DOHH2 (cell line): ENCODE results near the gene EBF3.

Source experiments
- H3F3A ChIP-seq: fragments of 200-600 bp; sonication (generic), shearing (Covaris generic); 2 replicates; pipeline ENCODE4 v1.6.0; 2016; ENCODE audit warnings: antibody characterized with exemption, mild to moderate bottlenecking; ENCODE audit not compliant: control insufficient read depth, insufficient read depth
- H3K27ac ChIP-seq: fragments of 200-600 bp; sonication (generic); 2 replicates; pipeline ENCODE4 v1.5.1; 2014; ENCODE audit warnings: low read depth, mild to moderate bottlenecking, low read length, moderate library complexity
- H3K27me3 ChIP-seq: fragments of 200-600 bp; sonication (generic); 2 replicates; pipeline ENCODE4 v1.6.1; 2014; ENCODE audit warnings: mild to moderate bottlenecking, low read length, mixed read lengths; ENCODE audit not compliant: control insufficient read depth
- H3K36me3 ChIP-seq: fragments of 200-600 bp; sonication (generic); 2 replicates; pipeline ENCODE4 v1.6.1; 2014; ENCODE audit warnings: mild to moderate bottlenecking, low read length, moderate library complexity, mixed read lengths; ENCODE audit not compliant: control insufficient read depth
- H3K4me1 ChIP-seq: fragments of 200-600 bp; sonication (generic); 2 replicates; pipeline ENCODE4 v1.6.1; 2014; ENCODE audit warnings: mild to moderate bottlenecking, low read length, mixed read lengths; ENCODE audit not compliant: control insufficient read depth
- H3K4me2 ChIP-seq: fragments of 200-600 bp; sonication (generic); 2 replicates; pipeline ENCODE4 v1.6.0; 2014; ENCODE audit warnings: mild to moderate bottlenecking, low read length, moderate library complexity
- H3K4me3 ChIP-seq: fragments of 200-600 bp; sonication (generic); 2 replicates; pipeline ENCODE4 v1.5.1; 2014; ENCODE audit warnings: mild to moderate bottlenecking, low read length, mixed read lengths
- H3K79me2 ChIP-seq: fragments of 200-600 bp; sonication (generic); 2 replicates; pipeline ENCODE4 v1.6.1; 2014; ENCODE audit warnings: mild to moderate bottlenecking, low read length, mixed read lengths; ENCODE audit not compliant: control insufficient read depth
- H3K9me2 ChIP-seq: fragments of 200-600 bp; sonication (generic); replicated peaks from 2 replicates; pipeline ENCODE4 v1.6.1; 2014; ENCODE audit warnings: mild to moderate bottlenecking, low read length, mixed read lengths; ENCODE audit not compliant: control insufficient read depth
- H3K9me3 ChIP-seq: fragments of 200-600 bp; sonication (generic); 2 replicates; pipeline ENCODE4 v1.6.1; 2014; ENCODE audit warnings: antibody characterized with exemption, low read length, mixed read lengths; ENCODE audit not compliant: control insufficient read depth, insufficient read depth
- H4K20me1 ChIP-seq: fragments of 200-600 bp; sonication (generic); 2 replicates; pipeline ENCODE4 v1.6.0; 2014; ENCODE audit warnings: low read depth, mild to moderate bottlenecking, antibody characterized with exemption, low read length, moderate library complexity; ENCODE audit not compliant: control insufficient read depth, insufficient read depth
- CTCF ChIP-seq: fragments of 200-600 bp; sonication (generic); IDR thresholded peaks from one replicate; pipeline ENCODE4 v1.5.1; 2014; ENCODE audit warnings: antibody characterized with exemption, mild to moderate bottlenecking, low read depth, low read length; ENCODE audit not compliant: poor library complexity, severe bottlenecking
- EZH2phosphoT487 ChIP-seq: fragments of 200-600 bp; sonication (generic); IDR thresholded peaks from 2 replicates; pipeline ENCODE4 v1.6.1; 2017; ENCODE audit warnings: borderline replicate concordance, mild to moderate bottlenecking, antibody characterized with exemption, low read length, moderate library complexity, mixed read lengths

Gene EBF3

DNA sequence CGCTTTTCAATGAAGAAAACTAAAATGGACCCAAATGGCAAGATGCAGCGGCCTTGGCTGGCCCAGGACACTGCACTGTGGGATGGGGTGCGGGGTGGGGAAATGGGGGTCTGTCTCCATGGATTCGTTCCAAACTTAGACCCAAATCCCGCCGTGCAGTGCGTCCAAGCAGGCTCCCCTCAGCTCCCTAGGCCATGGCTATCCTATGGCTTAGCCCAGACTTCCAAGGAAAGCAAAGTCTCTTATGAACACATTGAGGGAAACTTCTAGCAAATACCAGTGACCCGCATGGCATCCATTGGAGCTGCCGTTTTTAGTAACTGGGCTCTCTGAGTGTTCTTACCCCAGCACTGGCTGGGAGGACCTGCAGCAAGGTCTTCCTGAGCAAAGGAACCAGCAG, 122.5 kb downstream of the EBF3 start:
- no peaks in the 10 kb centered on the region for H3K79me2 ChIP-seq
- H3K9me3 ChIP-seq = no peaks in the 10 kb centered on the region
- H3K9me2 ChIP-seq = no peaks in the 10 kb centered on the region
- H3F3A ChIP-seq = no peaks in the 10 kb centered on the region
- no peak overlapping the region for H3K4me3 ChIP-seq
- no peaks in the 10 kb centered on the region for H3K36me3 ChIP-seq
- H3K27ac ChIP-seq = no peak overlapping the region
- no peak overlapping the region for H3K4me2 ChIP-seq
- no peaks in the 10 kb centered on the region for H3K27me3 ChIP-seq
- no peaks in the 10 kb centered on the region for H4K20me1 ChIP-seq
- TF ChIP-seq EZH2phosphoT487 = no peak
- no peak for TF ChIP-seq CTCF
- no peaks in the 10 kb centered on the region for H3K4me1 ChIP-seq

GRCh38 chr10:129841071-129841470, 123.0 kb downstream of the EBF3 start:
- Histone ChIP-seq H3K4me2 (no peak overlapping the region), H3K36me3 (no peaks in the 10 kb centered on the region), H3K27me3 (no peaks in the 10 kb centered on the region), H3K4me1 (no peaks in the 10 kb centered on the region), H3K9me2 (no peaks in the 10 kb centered on the region), H3F3A (no peaks in the 10 kb centered on the region), H3K79me2 (no peaks in the 10 kb centered on the region), H4K20me1 (no peaks in the 10 kb centered on the region), H3K9me3 (no peaks in the 10 kb centered on the region), H3K27ac (no peak overlapping the region), H3K4me3 (no peak overlapping the region)
- TF ChIP-seq EZH2phosphoT487 = no peak
- no peak for TF ChIP-seq CTCF

- Histone ChIP-seq H3K9me2 (no peaks in the 10 kb centered on the region), H3K79me2 (no peaks in the 10 kb centered on the region), H3F3A (no peaks in the 10 kb centered on the region), H3K4me2 (no peak overlapping the region), H3K9me3 (no peaks in the 10 kb centered on the region), H3K27ac (no peak overlapping the region), H3K4me3 (no peak overlapping the region), H3K36me3 (no peaks in the 10 kb centered on the region), H4K20me1 (no peaks in the 10 kb centered on the region), H3K27me3 (no peaks in the 10 kb centered on the region), H3K4me1 (no peaks in the 10 kb centered on the region)
- no peak for TF ChIP-seq EZH2phosphoT487
- TF ChIP-seq CTCF = no peak
Observed at GRCh38 chr10:129840196-129840590, 123.9 kb downstream of the EBF3 start.
